ENCODE results near the gene IMPDH1. TPM values are rescaled to one million over a fixed set of nuclear protein-coding genes. Genes with fewer than 3 reads are reported as not detected.

IMPDH1 gene
- total and polyA plus RNA-seq, 9 of the 15 experiments (the other 6 are each of a cell fraction or from before 2014, with no cell fraction given) = 0.80 to 118 (median 64.3) TPM

- no peak for TF ChIP-seq ZBTB43 (CRISPR knock-in tag; IDR thresholded peaks at IDR 0.05)
- TF ChIP-seq ZKSCAN1 (IDR thresholded peaks at IDR 0.05; ENCODE audit: low read depth, low read length) = no peak
- TF ChIP-seq STAT5B (CRISPR knock-in tag; IDR thresholded peaks at IDR 0.05) = no peak
- TF ChIP-seq GABPB2 (CRISPR knock-in tag; conservative IDR thresholded peaks at IDR 0.05) = no peak
- TF ChIP-seq SAFB2 (IDR thresholded peaks at IDR 0.05; ENCODE audit: borderline replicate concordance, low read depth, low read length, severe bottlenecking) = no peak
- no peak for TF ChIP-seq MLLT1 (IDR thresholded peaks at IDR 0.05)
These were observed 49.5 kb downstream of the IMPDH1 start (continued) for GRCh38 chr7:128360359-128360678.

- TF ChIP-seq DPF2 (IDR thresholded peaks at IDR 0.05) (no peak), THAP12 (CRISPR knock-in tag; IDR thresholded peaks at IDR 0.05) (no peak), NR2F6 (CRISPR knock-in tag; IDR thresholded peaks at IDR 0.05) (no peak), ZNF347 (CRISPR knock-in tag; IDR thresholded peaks at IDR 0.05; ENCODE audit: low read depth) (no peak), CLOCK (CRISPR knock-in tag; IDR thresholded peaks at IDR 0.05; ENCODE audit: borderline replicate concordance) (no peak), RFX7 (CRISPR knock-in tag; IDR thresholded peaks at IDR 0.05) (no peak)
- 11% methylated on average over 4 of the region's 4 CpGs for WGBS (ENCODE audit: insufficient coverage, low coverage, missing lambda C conversion rate)
- FAIRE-seq (no peak), DNase-seq (ENCODE audit: extremely low read depth in 1 of 4, low spot score in 3 of 4) (no peak), ATAC-seq (no peak)
- H3K4me1 ChIP-seq (replicated peaks in 1 of 2; ENCODE audit: control insufficient read depth in 2 of 2, insufficient read depth in 2 of 2, low read length in 2 of 2) = peaks cover 6 to 21% of the 10 kb centered on the region in 2 experiments; a peak in 3 of 5 replicates
- no peak overlapping the region for H2AFZ ChIP-seq (ENCODE audit: low read depth, low read length)
- no peak overlapping the region for H3K27ac ChIP-seq (ENCODE audit: extremely low read depth, low read depth, low read length)
- ChIA-PET CTCF (ENCODE audit: low intra/inter-chr PET ratio) (no interaction called here), POLR2A (no interaction called here)
- no peak overlapping the region for H3K9ac ChIP-seq (ENCODE audit: insufficient read depth in 1 of 2, low read depth in 2 of 2, low read length in 2 of 2)
- peaks cover 61% of the 10 kb centered on the region in 2 experiments for H3K27me3 ChIP-seq (ENCODE audit: control insufficient read depth in 2 of 2, insufficient read depth in 2 of 2, low read length in 2 of 2)
- no peaks in the 10 kb centered on the region for H3K79me2 ChIP-seq (ENCODE audit: control insufficient read depth, insufficient read depth, low read length)
- intact Hi-C loops (cut with micrococcal nuclease) = no loop called here
- H3K4me2 ChIP-seq (ENCODE audit: insufficient read depth, low read length) = no peak overlapping the region
- in situ Hi-C loops (cut with MboI) = no loop called here
- no peaks in the 10 kb centered on the region; the same call in 1 of the 2 replicates for H4K20me1 ChIP-seq (replicated peaks; ENCODE audit: control insufficient read depth, insufficient read depth, low read length)
- no peaks in the 10 kb centered on the region for H3K9me3 ChIP-seq (replicated peaks; ENCODE audit: control insufficient read depth, insufficient read depth, low read depth, low read length)
- H3K9me1 ChIP-seq (ENCODE audit: control insufficient read depth, insufficient read depth, low read length) = no peaks in the 10 kb centered on the region
- BruUV-seq (replicated peaks) = no TSS peak
- H3K36me3 ChIP-seq (ENCODE audit: control insufficient read depth, insufficient read depth, low read length) = no peaks in the 10 kb centered on the region
- H3K4me3 ChIP-seq = no peak overlapping the region
These were observed 49.8 kb downstream of the IMPDH1 start for GRCh38 chr7:128359939-128360338.
